ENCODE measurements around the gene FAM193A.
"Not testable (repeated sequence)": the region's sequence is repeated elsewhere in the genome, so short reads cannot be mapped to it uniquely, and the experiment has no call there.

Gene FAM193A

GRCh38 chr4:2650276-2650675 lies 113.8 kb downstream of the FAM193A start:
- DNase-seq (ENCODE audit: low read depth in 2 of 2), result no peak

- no peak for DNase-seq (ENCODE audit: low read depth in 2 of 2)
Observed at GRCh38 chr4:2651546-2651945, 115.1 kb downstream of the FAM193A start.

GRCh38 chr4:2651998-2652397 lies 115.6 kb downstream of the FAM193A start:
- no peak for DNase-seq (ENCODE audit: low read depth in 2 of 2)

GRCh38 chr4:2652415-2653160 lies 116.1 kb downstream of the FAM193A start:
- no peak for DNase-seq (ENCODE audit: low read depth in 2 of 2)

GRCh38 chr4:2660596-2661211 lies 124.3 kb downstream of the FAM193A start:
- no peak for DNase-seq (ENCODE audit: low read depth in 2 of 2)

GRCh38 chr4:2662598-2662997 lies 126.2 kb downstream of the FAM193A start:
- no peak for DNase-seq (ENCODE audit: low read depth in 2 of 2)

- no peak for DNase-seq (ENCODE audit: low read depth in 2 of 2)
Observed at GRCh38 chr4:2663275-2663674, 126.8 kb downstream of the FAM193A start.

- no peak for DNase-seq (ENCODE audit: low read depth in 2 of 2)
Observed at GRCh38 chr4:2666722-2667247, 130.3 kb downstream of the FAM193A start.

GRCh38 chr4:2667428-2667827 lies 131.0 kb downstream of the FAM193A start:
- DNase-seq (ENCODE audit: low read depth in 2 of 2), result no peak

- DNase-seq (ENCODE audit: low read depth in 2 of 2), result no peak
Observed at GRCh38 chr4:2671267-2671895, 134.9 kb downstream of the FAM193A start.

GRCh38 chr4:2672082-2672481 lies 135.6 kb downstream of the FAM193A start:
- DNase-seq (ENCODE audit: low read depth in 2 of 2), result no peak

GRCh38 chr4:2672700-2673099 lies 136.3 kb downstream of the FAM193A start:
- no peak for DNase-seq (ENCODE audit: low read depth in 2 of 2)

- DNase-seq (ENCODE audit: low read depth in 2 of 2), result no peak
Observed at GRCh38 chr4:2673157-2673556, 136.7 kb downstream of the FAM193A start.

GRCh38 chr4:2679762-2680161 lies 143.3 kb downstream of the FAM193A start:
- not testable (repeated sequence) for DNase-seq (ENCODE audit: low read depth in 2 of 2)

- DNase-seq (ENCODE audit: low read depth in 2 of 2), result no peak
Observed at GRCh38 chr4:2684486-2684885, 148.0 kb downstream of the FAM193A start.

GRCh38 chr4:2685541-2685940 lies 149.1 kb downstream of the FAM193A start:
- DNase-seq (ENCODE audit: low read depth in 2 of 2), result no peak

GRCh38 chr4:2686379-2687265 lies 150.2 kb downstream of the FAM193A start:
- DNase-seq (ENCODE audit: low read depth in 2 of 2), result no peak

GRCh38 chr4:2688281-2688680 lies 151.8 kb downstream of the FAM193A start:
- DNase-seq (ENCODE audit: low read depth in 2 of 2), result no peak

- no peak for DNase-seq (ENCODE audit: low read depth in 2 of 2)
Observed at GRCh38 chr4:2688697-2689096, 152.2 kb downstream of the FAM193A start.

GRCh38 chr4:2689114-2689513 lies 152.7 kb downstream of the FAM193A start:
- no peak for DNase-seq (ENCODE audit: low read depth in 2 of 2)

- peak; percentile 13 to 20 for DNase-seq (ENCODE audit: low read depth in 2 of 2)
Observed at GRCh38 chr4:2689825-2690700, 153.6 kb downstream of the FAM193A start.

Data from stimulated activated CD8-positive, alpha-beta memory T cell treated with anti-CD3 and anti-CD28 coated beads, Interleukin-15, amount 100 ng/mL, for 4 hours (primary cell).